ENCODE measurements around the gene ZNF80. TPM values are rescaled to one million over a fixed set of nuclear protein-coding genes. Genes with fewer than 3 reads are reported as not detected.
"Not testable (repeated sequence)": the region's sequence is repeated elsewhere in the genome, so short reads cannot be mapped to it uniquely, and the experiment has no call there.

Gene ZNF80
- total RNA-seq (2021; fragmentation: NEBNext Ultra II Directional; extraction: Animal tissue kit (Norgen Biotek cat#: 25700)) = not detected in 2 replicates
- not detected in 2 replicates for polyA plus RNA-seq (2011; rRNA removed)
- polyA plus RNA-seq (2011; cell fraction: cytosol; rRNA removed) = not detected
- not detected for polyA plus RNA-seq (2011; cell fraction: nucleus; rRNA removed)
- not detected in 4 replicates for polyA plus RNA-seq (2012, experiment 1 of 2)
- not detected for polyA plus RNA-seq (2012, experiment 2 of 2)
- not detected for polyA plus RNA-seq (2013, experiment 1 of 2)
- not detected for polyA plus RNA-seq (2013, experiment 2 of 2)
- 0.12 TPM in 1 of 2 replicates, not detected in the other for polyA minus RNA-seq (2011; rRNA and poly(A)+ RNA removed)
- not detected for polyA minus RNA-seq (2011; cell fraction: cytosol; rRNA and poly(A)+ RNA removed)
- not detected for polyA minus RNA-seq (2011; cell fraction: nucleus; rRNA and poly(A)+ RNA removed)
- long read RNA-seq, experiment 1 = 0 reads
- long read RNA-seq, experiment 2 = 0 reads

DNA sequence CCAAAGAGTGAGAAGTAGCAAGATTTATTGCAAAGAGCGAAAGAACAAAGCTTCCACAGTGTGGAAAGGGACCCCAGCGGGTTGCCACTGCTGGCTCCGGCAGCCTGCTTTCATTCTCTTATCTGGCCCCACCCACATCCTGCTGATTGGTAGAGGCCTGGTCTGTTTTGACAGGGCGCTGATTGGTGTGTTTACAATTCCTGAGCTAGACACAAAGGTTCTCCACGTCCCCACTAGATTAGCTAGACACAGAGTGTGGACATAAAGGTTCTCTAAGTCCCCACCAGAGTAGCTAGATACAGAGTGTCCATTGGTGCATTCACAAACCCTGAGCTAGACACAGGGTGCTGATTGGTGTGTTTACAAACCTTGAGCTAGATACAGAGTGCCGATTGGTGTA, at the start of gene ZNF80:
ZNF80 (minus strand) TSS at position 101 of the 400 bp plus-strand sequence. CDS start 504 bp downstream, outside the sequence.
- H3K23ac ChIP-seq (ENCODE audit: insufficient read length); CTCF ChIA-PET (ENCODE audit: partially characterized antibody); H4K5ac ChIP-seq (ENCODE audit: insufficient read length, low read depth, low read length); H2BK120ac ChIP-seq (replicated peaks; ENCODE audit: low read depth, low read length); H2BK5ac ChIP-seq (ENCODE audit: low read depth, low read length); H3K14ac ChIP-seq (ENCODE audit: insufficient read length); H3K79me1 ChIP-seq (ENCODE audit: low read depth, low read length); H2BK15ac ChIP-seq (ENCODE audit: low read length); H3K18ac ChIP-seq (ENCODE audit: extremely low read depth, low read length); DNase-seq (ENCODE audit: low read depth in 1 of 2, low spot score in 2 of 2); H3K9ac ChIP-seq (replicated peaks in 1 of 4; ENCODE audit: extremely low read depth in 1 of 4, low read depth in 3 of 4, low read length in 3 of 4); H3K23me2 ChIP-seq (ENCODE audit: low read depth, low read length); H2AK5ac ChIP-seq (ENCODE audit: low read depth, low read length); H3K4me1 ChIP-seq (replicated peaks in 1 of 4; ENCODE audit: control insufficient read depth in 3 of 4, insufficient read depth in 4 of 4, low read length in 3 of 4); FAIRE-seq; POLR2A ChIA-PET (ENCODE audit: partially characterized antibody); H3K4ac ChIP-seq (replicated peaks; ENCODE audit: insufficient read length, low read depth, low read length); H4K8ac ChIP-seq (ENCODE audit: extremely low read depth, insufficient read depth, low read length); H3K27me3 ChIP-seq (replicated peaks in 1 of 4; ENCODE audit: control insufficient read depth in 3 of 4, extremely low read depth in 1 of 4, insufficient read depth in 3 of 4, low read length in 3 of 4); H4K20me1 ChIP-seq (replicated peaks in 1 of 2; ENCODE audit: control insufficient read depth in 1 of 2, insufficient read depth in 2 of 2, low read length in 2 of 2); H3K4me3 ChIP-seq (ENCODE audit: extremely low read depth in 1 of 4, insufficient read depth in 2 of 4, low read depth in 3 of 4, low read length in 4 of 4); H3K79me2 ChIP-seq (ENCODE audit: control insufficient read depth in 1 of 2, insufficient read depth in 2 of 2, low read length in 2 of 2); H2BK12ac ChIP-seq (ENCODE audit: low read depth, low read length); H3K27ac ChIP-seq (ENCODE audit: low read depth, low read length); H2BK20ac ChIP-seq (ENCODE audit: low read length); H3K56ac ChIP-seq (replicated peaks; ENCODE audit: insufficient read length, low read depth, low read length); H3K36me3 ChIP-seq (ENCODE audit: control insufficient read depth in 2 of 4, insufficient read depth in 4 of 4, low read length in 3 of 4); H3K4me2 ChIP-seq (ENCODE audit: insufficient read depth in 1 of 2, low read depth in 2 of 2, low read length in 2 of 2); H4K91ac ChIP-seq (replicated peaks; ENCODE audit: insufficient read length, low read length); H3K9me3 ChIP-seq (ENCODE audit: insufficient read depth in 2 of 2, low read depth in 1 of 2, low read length in 1 of 2): not testable (repeated sequence)
- peak within 1 kb of the TSS; percentile 32 for H2AFZ ChIP-seq (ENCODE audit: low read length)
- WGBS, 2 experiments (ENCODE audit: extremely low coverage in 1 of 2, insufficient coverage in 1 of 2, insufficient read length in 1 of 2, insufficient replicate concordance in 2 of 2, low coverage in 1 of 2, low lambda C conversion rate in 2 of 2, missing lambda C conversion rate in 1 of 2) = 94% methylated on average over 5 of the region's 6 CpGs; no CpG with 5 or more reads in 1 of the 2 experiments
